HUES64 (cell line): ENCODE measurements around the gene LGR6.
"Not testable (repeated sequence)": the region's sequence is repeated elsewhere in the genome, so short reads cannot be mapped to it uniquely, and the experiment has no call there.

ENCODE experiments used
- H3K27ac ChIP-seq: 2 replicates; pipeline ENCODE4 v1.7.0; 2013; ENCODE audit warnings: low read depth, low read length, inconsistent platforms
- H3K27me3 ChIP-seq: 2 replicates; pipeline ENCODE4 v1.6.1; 2013; ENCODE audit warnings: mild to moderate bottlenecking, low read length; ENCODE audit not compliant: insufficient read depth
- H3K36me3 ChIP-seq: 2 replicates; pipeline ENCODE4 v1.6.1; 2013; ENCODE audit warnings: mild to moderate bottlenecking, low read length; ENCODE audit not compliant: insufficient read depth
- H3K4me1 ChIP-seq: 2 replicates; pipeline ENCODE4 v1.6.1; 2013; ENCODE audit warnings: mild to moderate bottlenecking, low read length, moderate library complexity; ENCODE audit not compliant: insufficient read depth
- H3K4me3 ChIP-seq: 2 replicates; pipeline ENCODE4 v1.5.1; 2013; ENCODE audit warnings: mild to moderate bottlenecking, low read length, moderate library complexity
- H3K9ac ChIP-seq: 2 replicates; pipeline ENCODE4 v1.6.1; 2013; ENCODE audit warnings: mild to moderate bottlenecking, low read depth, low read length
- H3K9me3 ChIP-seq: 2 replicates; pipeline ENCODE4 v1.6.1; 2013; ENCODE audit warnings: low read depth, low read length; ENCODE audit not compliant: insufficient read depth
- WGBS: fragments of 150-250, 120-280 bp; methylation state at CpG from one replicate; pipeline ENCODE4 v1.1.7; 2013; ENCODE audit warnings: missing lambda C conversion rate; 5-methylcytosine and 5-hydroxymethylcytosine counted together

LGR6 gene

GRCh38 chr1:202182040-202182877 is 11.3 kb upstream of the LGR6 start:
- WGBS, result 90% methylated on average over 8 of the region's 8 CpGs
- H3K4me1 ChIP-seq, result 0 out of 2 replicates have a peak, but pooled peaks cover 6% of the 10 kb centered on the region
- no peaks in the 10 kb centered on the region for H3K36me3 ChIP-seq
- H3K27ac ChIP-seq, result no peak overlapping the region
- H3K27me3 ChIP-seq, result no peaks in the 10 kb centered on the region
- H3K9me3 ChIP-seq, result no peaks in the 10 kb centered on the region
- no peak overlapping the region for H3K4me3 ChIP-seq
- no peak overlapping the region for H3K9ac ChIP-seq

- Histone ChIP-seq H3K4me1 (peaks cover 8% of the 10 kb centered on the region; the same call in 1 of the 2 replicates), H3K27ac (no peak overlapping the region), H3K27me3 (no peaks in the 10 kb centered on the region), H3K9me3 (no peaks in the 10 kb centered on the region), H3K4me3 (no peak overlapping the region), H3K9ac (no peak overlapping the region), H3K36me3 (no peaks in the 10 kb centered on the region)
- 26% methylated on average over 19 of the region's 19 CpGs for WGBS
These were observed 8.7 kb upstream of the LGR6 start for GRCh38 chr1:202184750-202185460.

GRCh38 chr1:202186327-202186726 is 7.3 kb upstream of the LGR6 start:
- Histone ChIP-seq H3K36me3 (no peaks in the 10 kb centered on the region), H3K9ac (no peak overlapping the region), H3K9me3 (no peaks in the 10 kb centered on the region), H3K27me3 (no peaks in the 10 kb centered on the region), H3K4me1 (peaks cover 8% of the 10 kb centered on the region; the same call in 1 of the 2 replicates), H3K4me3 (no peak overlapping the region), H3K27ac (no peak overlapping the region)
- 91% methylated on average over 7 of the region's 7 CpGs for WGBS

GRCh38 chr1:202187041-202187671 is 6.4 kb upstream of the LGR6 start:
- Histone ChIP-seq H3K4me3 (no peak overlapping the region), H3K36me3 (no peaks in the 10 kb centered on the region), H3K27ac (no peak overlapping the region), H3K9ac (no peak overlapping the region), H3K4me1 (peaks cover 8% of the 10 kb centered on the region; the same call in 1 of the 2 replicates), H3K27me3 (no peaks in the 10 kb centered on the region), H3K9me3 (no peaks in the 10 kb centered on the region)
- WGBS, result 90% methylated on average over 8 of the region's 8 CpGs

- Histone ChIP-seq H3K36me3 (no peaks in the 10 kb centered on the region), H3K27ac (no peak overlapping the region), H3K4me1 (peaks cover 8% of the 10 kb centered on the region; the same call in 1 of the 2 replicates), H3K4me3 (no peak overlapping the region), H3K27me3 (peaks cover under 1% of the 10 kb centered on the region), H3K9ac (no peak overlapping the region), H3K9me3 (no peaks in the 10 kb centered on the region)
- 80% methylated on average over 8 of the region's 8 CpGs for WGBS
These were observed 5.7 kb upstream of the LGR6 start for GRCh38 chr1:202187697-202188407.

GRCh38 chr1:202189001-202189790 is 4.4 kb upstream of the LGR6 start:
- Histone ChIP-seq H3K9ac (no peak overlapping the region), H3K36me3 (no peaks in the 10 kb centered on the region), H3K9me3 (no peaks in the 10 kb centered on the region), H3K27me3 (peaks cover 14% of the 10 kb centered on the region), H3K4me1 (peaks cover 10% of the 10 kb centered on the region; the same call in 1 of the 2 replicates), H3K4me3 (no peak overlapping the region), H3K27ac (no peak overlapping the region)
- WGBS, result 67% methylated on average over 20 of the region's 20 CpGs

GRCh38 chr1:202189918-202190715 is 3.5 kb upstream of the LGR6 start:
- Histone ChIP-seq H3K4me1 (peaks cover 6% of the 10 kb centered on the region; the same call in 1 of the 2 replicates), H3K27me3 (peaks cover 23% of the 10 kb centered on the region), H3K4me3 (no peak overlapping the region), H3K9ac (no peak overlapping the region), H3K9me3 (no peaks in the 10 kb centered on the region), H3K36me3 (no peaks in the 10 kb centered on the region), H3K27ac (no peak overlapping the region)
- WGBS, result 87% methylated on average over 7 of the region's 7 CpGs

GRCh38 chr1:202191391-202191790 is 2.2 kb upstream of the LGR6 start:
- 93% methylated on average over 12 of the region's 33 CpGs for WGBS
- H3K4me3 ChIP-seq, H3K4me1 ChIP-seq, H3K27ac ChIP-seq, H3K36me3 ChIP-seq, H3K9me3 ChIP-seq, H3K9ac ChIP-seq: not testable (repeated sequence)
- peaks cover 35% of the 10 kb centered on the region for H3K27me3 ChIP-seq

GRCh38 chr1:202192770-202193613 is 607 bp upstream of the LGR6 start:
- H3K27me3 ChIP-seq, result peaks cover 36% of the 10 kb centered on the region
- H3K36me3 ChIP-seq, result no peaks in the 10 kb centered on the region
- no peaks in the 10 kb centered on the region for H3K9me3 ChIP-seq
- H3K9ac ChIP-seq, result no peak overlapping the region
- WGBS, result 39% methylated on average over 18 of the region's 18 CpGs
- no peak overlapping the region for H3K27ac ChIP-seq
- H3K4me1 ChIP-seq, result peaks cover 5% of the 10 kb centered on the region; the same call in 1 of the 2 replicates
- H3K4me3 ChIP-seq, result peak overlapping the region; percentile 48
